Effector CD8-positive, alpha-beta T cell (primary cell): Measurements from ENCODE around the gene COL18A1.

Experiments used
- DNase-seq: peaks from one replicate; lab custom pipeline; 2025; lab: John Stamatoyannopoulos, UW

The COL18A1 gene

DNA sequence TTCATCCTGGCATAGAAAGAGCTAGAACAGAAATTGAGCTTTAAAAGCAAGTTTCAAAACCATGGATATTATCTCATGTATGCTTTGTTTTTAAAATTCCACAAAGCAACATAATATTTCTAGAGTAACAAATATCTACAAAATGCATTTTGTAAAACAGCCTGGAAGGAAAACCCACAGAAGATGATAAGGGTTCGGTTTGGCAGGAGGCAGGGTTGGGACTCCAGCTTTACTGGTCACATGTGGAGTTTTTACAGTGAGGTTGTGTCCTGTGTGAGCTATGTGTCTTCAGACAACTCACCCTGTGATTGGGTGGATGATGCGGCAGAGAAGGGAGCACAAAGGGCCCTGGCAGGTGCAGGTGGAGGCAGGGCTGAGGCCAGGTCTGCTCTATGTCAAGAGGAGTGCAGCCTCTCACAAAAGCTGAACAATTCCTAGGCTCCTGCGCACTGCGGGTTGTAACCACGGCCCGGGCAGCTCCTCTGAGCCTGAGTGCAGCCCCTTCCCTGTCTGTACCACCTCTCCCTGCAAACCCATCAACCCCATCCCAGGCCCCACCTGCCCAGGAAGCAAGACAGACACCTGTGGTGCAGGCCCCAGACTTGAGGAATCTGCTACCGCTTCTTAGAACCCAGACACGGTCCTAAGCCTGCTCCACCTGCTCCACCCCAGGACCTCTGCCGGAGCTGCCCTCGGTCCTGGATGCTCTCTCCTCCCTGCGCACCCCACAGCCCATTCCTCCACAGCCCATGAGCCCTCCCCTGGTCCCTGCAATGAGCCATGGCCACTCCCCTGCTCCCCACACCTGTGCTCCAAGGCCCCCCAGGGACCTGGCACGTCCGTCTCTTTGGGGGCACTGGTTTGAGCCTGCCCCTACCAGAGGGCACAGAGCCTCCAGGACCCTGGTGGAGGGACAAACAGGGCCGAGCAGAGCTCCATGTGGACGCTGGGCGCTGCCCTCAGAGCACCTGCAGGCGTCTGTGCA, 2.8 kb upstream of the COL18A1 start:
- no peak for DNase-seq

- no peak for DNase-seq
These were observed 1.7 kb upstream of the COL18A1 start for GRCh38 chr21:45403133-45403824.

- DNase-seq: no peak
These were observed 888 bp upstream of the COL18A1 start for GRCh38 chr21:45403825-45404729.

DNA sequence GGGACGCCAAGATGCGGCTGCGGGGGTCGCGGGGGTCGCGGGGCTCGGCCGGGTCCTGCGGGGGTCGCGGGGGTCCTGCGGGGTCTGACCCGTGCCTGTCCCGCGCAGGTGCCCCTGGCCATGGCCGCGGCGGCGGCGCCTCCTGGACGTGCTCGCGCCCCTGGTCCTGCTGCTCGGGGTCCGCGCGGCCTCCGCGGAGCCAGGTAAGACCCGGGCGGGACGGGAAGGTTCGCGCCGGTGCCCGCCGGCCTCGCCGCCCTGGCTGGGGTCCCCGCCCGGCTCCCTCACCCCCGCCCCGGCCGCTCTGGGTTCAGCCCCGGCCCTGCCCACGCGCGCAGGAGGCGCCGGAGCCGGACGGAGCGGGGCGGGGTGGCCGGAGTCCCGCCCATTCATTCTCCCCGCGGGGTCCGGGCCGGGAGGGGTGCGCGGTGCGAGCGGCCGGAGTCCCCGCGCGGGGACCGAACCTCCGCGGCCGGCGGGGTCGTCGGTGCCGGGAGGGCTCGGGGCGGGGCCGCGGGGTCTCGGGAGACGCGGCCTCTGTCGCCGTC, 380 bp downstream of the COL18A1 start:
- DNase-seq: no peak

DNA sequence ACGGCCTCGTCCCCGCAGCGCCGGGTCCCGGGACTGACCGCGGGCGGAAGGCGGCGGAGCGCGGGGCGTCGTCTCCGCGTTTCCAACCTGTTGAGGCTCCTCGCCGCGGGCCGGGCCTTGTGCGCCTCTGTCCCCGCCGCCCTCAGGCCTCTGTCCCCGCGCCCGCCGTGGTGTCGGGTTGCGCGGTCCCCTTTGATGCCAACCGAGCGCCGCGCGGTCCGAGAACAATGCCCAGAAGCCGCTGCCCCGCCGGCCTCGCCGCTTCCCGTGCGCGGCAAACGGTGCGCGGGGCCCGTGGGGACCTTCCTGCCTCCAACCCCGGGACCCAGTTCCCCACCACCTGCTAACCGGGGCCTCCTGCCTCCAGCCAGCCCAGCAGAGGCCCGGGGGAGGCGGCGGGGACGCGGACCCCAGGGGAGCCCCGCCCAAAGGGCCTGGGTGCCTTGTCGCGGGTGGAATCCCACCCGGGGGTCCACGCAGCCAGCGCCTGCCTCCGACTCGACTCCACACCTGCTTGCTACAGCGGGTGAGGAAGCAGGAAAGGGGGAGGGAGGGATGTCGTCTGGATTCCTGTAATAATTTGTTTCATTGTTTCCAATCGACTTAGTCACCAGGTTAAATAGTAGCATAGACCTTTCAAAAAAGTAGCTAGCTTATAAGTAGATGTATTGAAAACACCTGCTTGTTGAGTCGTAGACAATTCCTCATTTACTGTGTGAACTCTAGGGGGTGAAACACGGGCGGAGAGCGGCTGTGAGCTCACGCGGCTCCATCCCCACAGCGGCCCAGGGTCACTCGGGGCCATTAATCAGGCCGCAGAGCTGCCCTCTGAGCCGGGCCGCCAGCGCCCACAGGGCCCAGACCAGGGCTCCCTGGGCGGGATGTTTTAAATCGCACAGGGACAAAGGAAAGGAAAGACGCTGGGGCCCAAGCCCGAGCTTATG, 1.1 kb downstream of the COL18A1 start:
- DNase-seq: no peak

DNA sequence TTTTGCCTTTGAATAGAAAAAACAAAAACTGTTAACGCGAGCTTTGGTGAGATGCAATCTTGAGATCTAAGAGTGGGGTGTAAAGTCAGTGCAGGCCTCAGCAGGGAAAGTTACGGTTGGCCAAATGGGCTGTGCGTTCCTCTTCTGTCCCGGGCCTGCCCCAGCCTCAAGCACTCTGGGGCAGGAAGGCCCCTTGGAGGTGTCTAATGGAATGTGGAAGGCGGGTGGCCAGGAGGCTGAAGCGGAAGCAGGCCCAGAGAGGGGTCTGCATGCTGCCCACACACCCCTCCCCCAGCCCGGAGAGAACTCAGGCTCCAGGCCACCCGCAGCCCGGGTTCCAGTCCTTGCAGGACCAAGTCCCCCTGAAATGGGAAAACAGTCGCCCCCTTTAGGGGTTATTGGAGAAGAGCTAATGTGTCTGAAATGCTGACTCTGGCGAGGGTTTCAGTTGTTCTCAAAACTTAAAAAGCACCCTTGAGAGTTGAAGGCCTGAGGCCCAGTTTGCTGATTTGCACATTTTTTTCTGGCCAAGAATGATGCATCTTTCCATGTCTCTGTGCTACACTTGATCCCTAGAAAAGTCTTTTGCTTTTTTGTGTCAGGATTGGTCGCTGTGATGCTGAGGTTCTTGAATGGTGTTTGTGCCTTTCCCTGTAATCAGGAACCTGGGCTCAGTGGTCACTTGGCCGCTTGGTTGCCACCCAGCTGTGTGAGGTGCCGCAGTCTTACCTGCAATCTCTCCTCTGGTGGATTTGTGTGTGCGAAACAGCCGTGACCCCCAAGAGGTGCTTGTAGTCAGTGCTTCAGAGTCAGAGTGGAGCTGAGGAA, 2.0 kb downstream of the COL18A1 start:
- DNase-seq: no peak

DNA sequence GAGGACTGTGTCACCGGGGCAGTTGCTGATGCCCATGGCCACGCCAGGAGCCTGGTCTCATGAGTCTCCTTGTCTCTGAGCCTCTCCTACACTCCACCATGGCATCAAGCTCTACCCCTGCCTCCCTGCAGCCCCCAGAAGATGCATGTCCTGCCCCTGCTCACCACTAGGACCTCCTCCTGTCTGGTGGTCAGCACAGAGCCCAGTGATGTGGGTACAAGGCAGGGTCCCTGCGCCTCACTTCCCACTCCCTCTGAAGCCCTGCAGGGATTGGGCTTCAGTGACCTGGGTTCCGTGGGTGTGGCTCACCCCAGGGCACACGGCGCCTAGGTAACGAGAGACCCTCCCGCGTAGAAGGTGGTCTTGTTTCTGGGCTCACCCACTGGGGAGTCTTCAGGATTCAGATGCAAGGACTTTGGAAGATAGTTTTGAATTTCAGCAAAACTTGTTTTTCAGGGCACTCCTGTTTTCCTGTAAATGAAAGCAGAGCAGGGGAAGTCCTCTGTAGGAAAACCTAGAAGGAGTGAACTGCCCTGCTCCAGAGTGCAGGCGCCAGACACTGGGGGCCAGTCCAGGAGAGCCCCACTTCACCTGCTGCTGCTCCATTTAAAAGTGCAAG, 2.8 kb downstream of the COL18A1 start:
- DNase-seq: no peak

GRCh38 chr21:45408271-45408791, 3.4 kb downstream of the COL18A1 start:
- DNase-seq: no peak

DNA sequence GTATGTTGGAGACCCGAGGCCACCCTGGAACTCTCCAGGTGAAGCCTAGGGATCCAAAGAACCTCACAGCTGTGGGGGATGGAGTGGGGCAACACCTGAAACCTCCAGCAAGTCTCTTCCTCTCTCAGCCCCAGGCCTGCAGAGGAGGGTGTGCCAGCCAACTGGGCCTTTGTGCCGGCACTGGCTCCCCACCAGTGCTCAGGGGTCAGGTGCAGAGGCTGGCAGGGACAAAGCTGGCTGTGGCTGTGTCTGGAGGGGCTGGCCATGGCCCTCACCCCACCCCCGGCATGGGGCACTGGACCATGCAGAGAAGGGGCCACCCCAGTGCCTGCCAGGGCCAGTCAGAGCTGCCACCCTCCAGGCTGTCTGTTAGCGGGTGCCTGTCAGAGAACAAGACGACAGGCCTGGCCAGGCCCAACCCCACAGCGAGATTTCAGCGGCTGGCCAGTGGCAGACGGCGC, 3.9 kb downstream of the COL18A1 start:
- no peak for DNase-seq

DNA sequence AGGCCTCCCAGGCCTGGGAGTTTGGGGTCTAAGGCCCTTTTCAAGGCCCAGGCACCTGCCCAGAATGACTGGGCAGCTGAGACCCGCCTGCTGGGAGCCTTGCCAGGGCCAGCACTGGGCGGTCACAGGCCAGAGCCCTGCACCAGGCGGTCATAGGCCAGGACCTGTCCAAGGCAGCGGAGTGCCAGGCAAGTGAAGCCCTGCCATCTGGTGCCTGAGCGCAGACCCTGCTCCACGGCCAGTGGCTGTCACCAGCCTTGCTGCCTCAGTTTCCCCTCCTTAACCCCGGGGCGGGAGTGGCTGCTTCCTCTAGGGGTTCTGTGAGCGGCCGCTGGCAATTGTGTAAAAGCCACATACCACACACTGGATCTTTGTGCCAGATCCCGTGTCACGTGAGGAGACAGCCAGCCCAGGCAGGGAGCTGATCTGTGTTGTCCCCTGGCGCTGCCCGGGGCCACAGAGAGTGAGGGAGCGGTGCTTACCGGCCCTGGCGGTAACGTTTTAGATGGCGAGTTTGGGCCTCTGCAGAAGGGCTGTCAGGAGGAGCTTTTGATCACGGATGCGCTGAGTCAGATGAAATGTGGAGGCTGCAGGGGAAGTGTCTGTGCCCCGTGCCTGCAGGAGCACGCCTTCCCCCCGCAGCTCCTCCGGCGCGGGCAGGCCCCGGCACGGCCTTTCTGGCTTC, 4.6 kb downstream of the COL18A1 start:
- DNase-seq: no peak

DNA sequence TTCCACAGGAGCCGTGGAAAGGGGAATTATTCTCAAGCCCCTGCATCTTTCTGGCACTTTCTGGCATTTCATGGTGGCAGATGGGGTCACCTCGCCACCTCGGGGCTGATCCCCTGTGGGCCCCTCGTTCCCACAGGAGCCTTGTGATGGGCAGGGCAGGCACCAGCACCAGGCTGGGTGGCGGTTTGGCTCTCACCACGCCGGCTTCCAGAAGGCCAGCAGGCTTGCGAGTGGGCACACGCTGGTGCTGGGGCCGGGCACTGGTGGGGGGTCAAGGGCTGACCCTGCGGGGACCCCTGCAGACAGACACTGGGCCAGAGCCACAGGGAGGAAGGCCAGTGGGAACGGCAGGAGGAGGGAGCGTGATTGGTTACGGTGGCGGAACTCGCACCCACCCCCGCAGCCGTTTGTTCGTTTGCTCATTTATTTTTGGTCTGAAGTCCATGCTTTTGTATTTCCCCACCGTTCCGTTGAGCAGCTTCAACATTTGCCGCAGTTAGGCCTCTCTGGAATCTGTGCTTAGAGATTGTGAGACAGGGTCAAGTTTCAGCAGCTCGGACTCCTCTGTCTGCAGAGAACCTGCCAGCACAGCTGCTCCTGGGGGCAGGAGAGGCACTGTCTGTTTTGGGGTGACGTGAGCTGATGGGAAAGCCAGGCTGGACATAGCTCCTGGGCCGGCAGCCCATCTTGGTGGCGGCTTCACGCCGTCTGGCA, 5.3 kb downstream of the COL18A1 start:
- no peak for DNase-seq

GRCh38 chr21:45410865-45411809, 6.2 kb downstream of the COL18A1 start:
- no peak for DNase-seq

GRCh38 chr21:45411810-45412206, 6.8 kb downstream of the COL18A1 start:
- no peak for DNase-seq

- DNase-seq: no peak
These were observed 7.5 kb downstream of the COL18A1 start for GRCh38 chr21:45412491-45412890.

DNA sequence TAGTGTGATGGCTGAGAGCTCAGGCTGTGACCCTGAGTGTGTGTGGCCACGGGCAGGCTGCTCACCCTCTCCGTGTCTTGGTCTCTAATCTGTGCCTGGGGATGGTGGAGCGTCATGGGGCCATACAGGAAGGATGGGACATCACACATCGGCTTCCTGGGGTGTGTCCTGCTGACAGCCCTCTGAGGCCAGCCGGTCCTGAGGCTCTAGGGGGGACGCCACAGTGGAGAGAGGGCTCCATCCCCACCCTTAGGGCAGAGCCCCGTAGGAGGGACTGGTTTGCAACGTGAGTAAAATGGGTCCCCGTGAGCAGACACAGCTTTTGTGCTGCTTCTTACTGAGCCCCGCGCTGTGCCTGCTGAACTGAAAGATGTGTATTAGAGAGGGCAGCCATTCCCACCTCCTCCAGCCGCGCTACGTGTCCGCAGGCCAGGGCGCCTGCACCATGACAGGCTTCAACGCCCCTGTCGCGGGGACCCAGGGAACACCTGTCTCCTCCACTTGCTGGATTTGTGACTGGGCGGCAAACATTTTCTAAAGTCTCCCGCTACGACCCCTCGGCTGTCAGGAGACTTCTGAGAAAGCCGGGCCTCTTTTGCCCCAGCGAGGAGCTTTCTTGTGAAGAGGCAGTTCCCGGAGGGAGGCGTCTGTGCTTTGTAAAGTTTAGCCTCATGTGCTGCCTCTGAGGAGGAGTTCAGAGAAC, 8.1 kb downstream of the COL18A1 start:
- no peak for DNase-seq

DNA sequence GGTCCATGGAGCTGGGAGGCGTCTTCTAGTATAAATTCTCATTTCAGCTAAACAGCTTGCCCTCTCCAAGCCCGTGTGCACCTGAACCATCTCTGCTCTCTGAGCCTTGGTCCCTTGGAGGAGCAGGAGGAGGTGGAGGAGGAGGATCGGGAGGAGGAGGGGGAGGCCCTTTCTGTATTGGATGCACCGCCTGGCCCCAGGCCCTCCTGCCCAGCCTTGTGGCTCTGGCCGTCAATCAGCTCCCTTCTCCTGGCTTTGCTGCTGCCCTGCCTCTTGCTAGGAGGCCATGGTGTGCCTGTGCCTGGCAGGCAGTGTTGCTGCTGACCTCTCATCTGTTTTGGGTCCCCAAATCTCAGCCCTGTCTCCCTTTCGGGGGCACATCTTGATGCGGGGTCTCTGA, 9.0 kb downstream of the COL18A1 start:
- DNase-seq: no peak
